ENCODE measurements around the gene ARMC12. TPM values are rescaled to one million over a fixed set of nuclear protein-coding genes. Genes with fewer than 3 reads are reported as not detected.

ARMC12 gene
- total and polyA plus RNA-seq, 2 of the 13 experiments (the other 11 are each of a cell fraction or from before 2014, with no cell fraction given) = 1.3 TPM; not detected in 1

GRCh38 chr6:35727935-35728682 lies 8.7 kb upstream of the ARMC12 start (continued):
- no peak for TF ChIP-seq MBD4 (IDR thresholded peaks at IDR 0.05; ENCODE audit: borderline replicate concordance, low read length)
- no peak for TF ChIP-seq ZFP36L2 (CRISPR knock-in tag; IDR thresholded peaks at IDR 0.05)
- TF ChIP-seq CTCF (CRISPR knock-in tag; IDR thresholded peaks at IDR 0.05) = no peak
- no peak for TF ChIP-seq CC2D1A (CRISPR knock-in tag; IDR thresholded peaks at IDR 0.05)
- TF ChIP-seq TEAD3 (CRISPR knock-in tag; optimal IDR thresholded peaks at IDR 0.05; ENCODE audit: borderline replicate concordance) = no peak
- 0 out of 2 replicates have a peak, but pooled peaks have one; percentile 20 for TF ChIP-seq ZFYVE20 (CRISPR knock-in tag; IDR thresholded peaks at IDR 0.05; ENCODE audit: borderline replicate concordance, low read depth)
- no peak for TF ChIP-seq CCDC6 (CRISPR knock-in tag; IDR thresholded peaks at IDR 0.05)
- no peak; the same call in 1 of the 2 replicates for TF ChIP-seq ZNF367 (CRISPR knock-in tag; IDR thresholded peaks at IDR 0.05; ENCODE audit: borderline replicate concordance)
- TF ChIP-seq ZNF550 (CRISPR knock-in tag; IDR thresholded peaks at IDR 0.05; ENCODE audit: borderline replicate concordance) = 0 out of 2 replicates have a peak, but pooled peaks have one; percentile 62
- TF ChIP-seq IRF9 (CRISPR knock-in tag; IDR thresholded peaks at IDR 0.05; ENCODE audit: borderline replicate concordance) = peak; percentile 85; the same call in 1 of the 2 replicates
- TF ChIP-seq SAP130 (CRISPR knock-in tag; IDR thresholded peaks at IDR 0.05; ENCODE audit: low read depth) = peak; percentile 67
- no peak for TF ChIP-seq ZNF569 (CRISPR knock-in tag; IDR thresholded peaks at IDR 0.05; ENCODE audit: borderline replicate concordance)
- no peak for TF ChIP-seq ZNF44 (CRISPR knock-in tag; IDR thresholded peaks at IDR 0.05)
- TF ChIP-seq HNF4G (IDR thresholded peaks at IDR 0.05; ENCODE audit: borderline replicate concordance, low read depth, low read length) = no peak
- no peak for TF ChIP-seq HNF4G (CRISPR knock-in tag; IDR thresholded peaks at IDR 0.05; ENCODE audit: borderline replicate concordance, low read depth)
- no peak for TF ChIP-seq ZFP82 (CRISPR knock-in tag; IDR thresholded peaks at IDR 0.05; ENCODE audit: borderline replicate concordance)
- no peak for TF ChIP-seq SKI (IDR thresholded peaks at IDR 0.05; ENCODE audit: partially characterized antibody)
- no peak for TF ChIP-seq ISX (CRISPR knock-in tag; conservative IDR thresholded peaks at IDR 0.05)
- TF ChIP-seq HIC2 (CRISPR knock-in tag; IDR thresholded peaks at IDR 0.05; ENCODE audit: low read depth) = no peak; the same call in 1 of the 2 replicates
- no peak for TF ChIP-seq ZNF138 (CRISPR knock-in tag; IDR thresholded peaks at IDR 0.05; ENCODE audit: low read depth)
- TF ChIP-seq RNF2 (conservative IDR thresholded peaks at IDR 0.05; ENCODE audit: low read depth) = 0 out of 2 replicates have a peak, but pooled peaks have one; percentile 14
- TF ChIP-seq SRY (CRISPR knock-in tag; IDR thresholded peaks at IDR 0.05) = no peak
- TF ChIP-seq WIZ (CRISPR knock-in tag; IDR thresholded peaks at IDR 0.05) = peak; percentile 79; the same call in 1 of the 2 replicates
- TF ChIP-seq ZNF503 (CRISPR knock-in tag; IDR thresholded peaks at IDR 0.05) = no peak

Data from HepG2 (cell line).